ENCODE data around the gene OR2T8.
A peak's percentile ranks its signal among the peaks of the same experiment; 100 is the strongest.

OR2T8 gene

GRCh38 chr1:247919952-247920351, at the start of gene OR2T8:
TSS of gene OR2T8 (plus strand) at chr1:247920252. CDS start at chr1:247921018, 766 bp downstream.
- DNase-seq = no peak

GRCh38 chr1:247883346-247883745, 36.7 kb upstream of the OR2T8 start:
- no peak for DNase-seq

- no peak for DNase-seq
Observed at GRCh38 chr1:247884797-247885413, 35.1 kb upstream of the OR2T8 start.

GRCh38 chr1:247895163-247895637, 24.9 kb upstream of the OR2T8 start, which contains the start of gene OR2W3:
TSS of gene OR2W3 (plus strand) at chr1:247895587. CDS start at chr1:247895587, 0 bp downstream.
- DNase-seq = no peak

- DNase-seq = no peak
Observed at GRCh38 chr1:247895976-247896375, 24.1 kb upstream of the OR2T8 start.

DNA sequence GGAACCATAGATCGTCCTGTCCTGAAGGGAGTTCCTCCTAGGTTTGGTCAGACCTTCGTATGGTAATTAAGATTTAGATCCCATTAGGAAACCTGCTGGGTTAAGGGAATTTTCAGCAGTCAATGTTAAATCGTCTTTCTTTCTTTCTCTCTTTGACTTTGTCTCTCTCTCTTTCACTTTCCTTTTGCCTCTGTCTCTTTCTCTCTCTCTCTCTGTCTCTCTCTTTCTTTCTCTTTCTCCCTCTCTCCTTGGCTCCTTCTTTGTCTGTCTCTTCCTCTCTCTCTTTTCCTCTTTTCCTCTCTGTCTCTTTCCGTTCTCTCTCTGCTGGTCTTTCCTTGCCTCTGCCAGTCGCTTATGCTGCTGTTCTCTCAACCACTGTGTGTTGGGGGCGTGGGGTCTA, 15.9 kb upstream of the OR2T8 start:
- no peak for DNase-seq

DNA sequence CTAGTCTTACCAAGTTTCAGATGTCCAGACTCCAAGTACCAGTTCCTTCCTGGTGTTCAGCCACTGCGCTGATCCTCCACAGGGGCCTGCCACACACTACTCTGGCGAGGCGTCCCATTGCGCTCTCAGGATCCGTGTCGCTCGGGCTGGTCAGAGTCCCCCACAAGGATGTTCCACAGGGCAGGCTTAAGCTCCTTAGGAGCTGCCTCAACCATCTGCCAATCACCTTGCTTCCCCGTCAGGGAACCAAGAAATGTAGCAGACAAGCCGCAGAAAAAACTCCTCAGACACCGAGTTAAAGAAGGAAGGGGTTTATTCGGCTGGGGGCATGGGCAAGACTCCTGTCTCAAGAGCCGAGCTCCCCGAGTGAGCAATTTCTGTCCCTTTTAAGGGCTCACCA, 14.9 kb upstream of the OR2T8 start:
- no peak for DNase-seq

DNA sequence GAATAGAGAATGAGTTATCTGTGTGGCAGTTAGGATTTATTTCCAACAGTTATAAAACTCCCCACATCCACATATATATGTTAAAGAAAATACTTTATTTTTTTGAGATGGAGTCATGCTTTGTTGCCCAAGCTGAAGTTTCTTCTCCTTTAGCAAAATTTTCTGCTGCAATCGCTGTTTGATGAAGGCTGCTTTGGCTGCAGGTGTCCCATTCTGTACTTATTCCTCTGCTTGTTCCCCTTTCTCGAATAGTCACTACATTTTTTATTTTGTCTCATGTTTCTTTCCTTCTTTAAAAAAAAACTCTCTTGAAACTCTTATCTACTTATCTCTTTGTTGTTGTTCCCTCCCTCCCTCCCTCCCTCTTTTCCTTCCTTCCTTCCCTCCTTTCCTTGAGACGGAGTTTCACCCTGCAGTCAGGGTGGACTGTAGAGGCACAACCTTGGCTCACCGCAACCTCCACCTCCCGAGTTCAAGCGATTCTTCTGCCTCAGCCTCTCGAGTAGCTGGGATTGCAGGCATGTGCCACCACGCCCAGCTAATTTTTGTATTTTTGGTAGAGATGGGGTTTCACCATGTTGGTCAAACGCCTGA, 14.0 kb upstream of the OR2T8 start:
- DNase-seq = no peak

- peak in 1 of 56 donors; percentile 3 for DNase-seq
Observed at GRCh38 chr1:247906504-247907047, 13.5 kb upstream of the OR2T8 start.

DNA sequence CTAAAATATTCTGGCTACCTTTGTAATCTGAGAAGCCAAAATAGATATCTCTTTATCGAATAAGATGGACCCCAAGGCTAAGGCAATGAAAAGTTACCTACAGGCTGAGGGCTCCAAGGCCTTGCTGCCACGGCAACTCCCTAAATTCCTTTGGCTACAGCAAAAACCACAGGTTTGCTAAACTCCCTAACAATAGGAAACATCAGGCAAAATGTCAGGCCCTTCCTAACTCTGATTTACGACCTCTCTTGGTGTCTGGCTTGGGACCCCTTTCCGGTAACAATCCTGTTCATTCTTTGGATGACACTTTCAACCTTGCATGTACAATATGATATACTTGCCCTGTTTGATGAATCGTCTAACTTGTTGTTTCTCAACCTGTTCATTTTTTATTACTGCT, 11.3 kb upstream of the OR2T8 start:
- no peak for DNase-seq

DNA sequence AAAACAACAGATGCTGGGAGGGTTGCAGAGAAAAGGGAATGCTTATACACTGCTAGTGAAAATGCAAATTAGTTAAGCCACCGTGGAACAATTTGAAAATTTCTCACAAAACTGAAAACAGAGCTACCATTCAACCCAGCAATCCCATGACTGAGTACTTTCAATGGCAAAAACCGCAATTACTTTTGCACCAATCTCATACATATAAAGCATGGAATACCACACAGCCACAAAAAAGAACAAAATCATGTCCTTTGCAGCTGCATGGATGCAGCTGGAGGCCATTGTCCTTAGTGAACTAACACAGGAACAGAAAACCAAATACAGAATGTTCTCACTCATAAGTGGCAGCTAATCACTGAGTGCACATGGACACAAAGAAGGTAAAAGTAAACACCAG, 6.3 kb upstream of the OR2T8 start:
- DNase-seq = no peak

GRCh38 chr1:247914941-247915662, 5.0 kb upstream of the OR2T8 start:
- DNase-seq = no peak

GRCh38 chr1:247923941-247924340, 3.9 kb downstream of the OR2T8 start:
- DNase-seq = no peak

- no peak for DNase-seq
Observed at GRCh38 chr1:247924868-247925267, 4.8 kb downstream of the OR2T8 start, which contains the start of gene OR2AJ1. TSS of gene OR2AJ1 (plus strand) at chr1:247924889. CDS start at chr1:247933769, 8,880 bp downstream.

- DNase-seq = no peak
Observed at GRCh38 chr1:247933989-247934388, 13.9 kb downstream of the OR2T8 start.

DNA sequence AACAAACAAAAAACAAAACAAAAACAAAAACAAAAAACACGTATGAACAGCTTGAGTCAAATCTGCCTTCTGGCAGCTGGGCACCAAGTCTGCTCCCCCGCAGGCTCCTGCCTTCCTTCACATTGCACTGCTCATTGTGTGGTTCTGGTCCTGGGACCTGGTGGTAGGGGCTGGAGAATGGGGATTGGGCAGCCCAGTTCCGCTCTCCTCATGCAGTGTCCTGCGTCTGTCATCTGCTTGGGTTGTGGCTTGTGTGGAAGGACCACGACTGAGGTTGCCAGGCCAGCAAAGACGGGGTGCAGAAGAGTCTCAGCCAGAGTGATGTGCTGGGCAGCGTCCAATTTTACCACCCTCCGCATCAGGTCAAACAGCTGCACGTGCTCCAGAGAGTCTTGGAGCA, 15.7 kb downstream of the OR2T8 start:
- no peak for DNase-seq

DNA sequence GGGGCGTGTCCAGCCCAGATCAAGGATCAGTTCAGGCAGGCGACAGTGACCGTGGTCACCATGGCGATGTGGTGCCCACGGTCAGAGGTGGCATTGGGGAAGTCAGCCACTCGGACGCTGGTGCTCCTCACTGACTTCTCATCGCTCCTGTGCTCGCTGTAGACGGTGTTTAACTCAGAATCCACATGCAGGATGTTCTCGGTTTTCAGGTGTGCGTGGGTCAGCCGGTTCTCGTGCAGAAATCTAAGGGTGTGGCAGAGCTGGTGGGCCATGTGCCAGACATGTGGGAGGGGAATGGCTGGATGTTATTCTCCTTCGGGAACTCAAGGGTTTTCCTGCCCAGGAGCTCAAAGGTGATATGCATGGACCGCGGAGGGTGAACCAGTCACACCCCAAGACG, 16.4 kb downstream of the OR2T8 start:
- peak in 1 of 56 donors; percentile 22 for DNase-seq

DNA sequence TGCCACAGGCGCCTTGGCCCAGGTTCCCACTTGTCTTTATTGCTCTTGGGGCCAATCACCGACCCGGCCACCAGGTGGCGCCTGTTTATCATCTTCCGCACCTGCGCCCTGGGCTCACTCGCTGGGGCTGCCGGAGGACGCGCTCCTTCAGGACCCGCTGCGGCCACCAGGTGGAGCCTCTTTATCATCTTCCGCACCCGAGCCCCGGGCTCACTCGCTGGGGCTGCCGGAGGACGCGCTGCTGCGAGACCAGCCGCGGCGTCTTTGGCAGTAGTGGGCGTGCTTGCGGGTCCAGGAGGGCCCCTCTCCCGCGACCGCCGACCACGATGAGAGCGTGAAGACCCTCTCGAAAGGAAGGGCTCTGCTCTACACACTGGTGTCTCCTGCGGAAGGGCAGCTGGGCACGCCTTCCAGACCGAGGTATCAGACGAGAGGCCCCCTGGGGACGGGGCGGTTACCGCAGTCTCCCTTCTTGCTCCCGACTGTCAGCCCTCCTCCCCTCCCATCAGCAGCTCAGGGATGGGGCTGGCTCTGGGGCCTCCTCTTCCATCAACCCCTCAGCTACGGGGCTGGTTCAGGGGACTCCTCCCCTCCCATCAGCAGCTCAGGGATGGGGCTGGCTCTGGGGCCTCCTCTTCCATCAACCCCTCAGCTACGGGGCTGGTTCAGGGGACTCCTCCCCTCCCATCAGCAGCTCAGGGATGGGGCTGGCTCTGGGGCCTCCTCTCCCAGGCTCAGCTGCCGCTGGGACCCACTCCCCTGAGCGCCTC, 17.1 kb downstream of the OR2T8 start:
- DNase-seq = peak in 52 of 56 donors; percentile 15 to 90 (median 62)

GRCh38 chr1:247942624-247943023, 22.6 kb downstream of the OR2T8 start:
- DNase-seq = no peak

GRCh38 chr1:247948558-247948957, 28.5 kb downstream of the OR2T8 start, which contains the start of gene OR2L8:
TSS of gene OR2L8 (plus strand) at chr1:247948858. CDS start at chr1:247948858, 0 bp downstream.
- no peak for DNase-seq

GRCh38 chr1:247953408-247953807, 33.4 kb downstream of the OR2T8 start:
- DNase-seq = no peak
